Fibroblast of villous mesenchyme (primary cell): ENCODE measurements around the gene ADRA1B. TPM values are rescaled to one million over a fixed set of nuclear protein-coding genes. Genes with fewer than 3 reads are reported as not detected.
A peak's percentile ranks its signal among the peaks of the same experiment; 100 is the strongest.
"Not testable (repeated sequence)": the region's sequence is repeated elsewhere in the genome, so short reads cannot be mapped to it uniquely, and the experiment has no call there.

Source experiments
- DNase-seq: peaks from one replicate; pipeline ENCODE4 v3.0.0-alpha.2; 2010; ENCODE audit warnings: low read depth
- H3K4me3 ChIP-seq: 2 replicates; pipeline ENCODE4 v1.5.1; 2011; ENCODE audit warnings: low read depth, mild to moderate bottlenecking, low read length
- total RNA-seq: library from RNA; depleted of rRNA; stranded (reverse); fragments of >200 nt; gene quantifications from 2 replicates; pipeline ENCODE4 v1.2.3, GENCODE V29; 2012
- TF ChIP-seq, protein P1 (sequence below): IDR thresholded peaks from 2 replicates; pipeline ENCODE4 v1.5.1; 2012; ENCODE audit warnings: low read depth, mild to moderate bottlenecking, low read length; ENCODE audit not compliant: insufficient read depth

The ADRA1B gene
- total RNA-seq, 1 donor: 0.43 TPM

DNA sequence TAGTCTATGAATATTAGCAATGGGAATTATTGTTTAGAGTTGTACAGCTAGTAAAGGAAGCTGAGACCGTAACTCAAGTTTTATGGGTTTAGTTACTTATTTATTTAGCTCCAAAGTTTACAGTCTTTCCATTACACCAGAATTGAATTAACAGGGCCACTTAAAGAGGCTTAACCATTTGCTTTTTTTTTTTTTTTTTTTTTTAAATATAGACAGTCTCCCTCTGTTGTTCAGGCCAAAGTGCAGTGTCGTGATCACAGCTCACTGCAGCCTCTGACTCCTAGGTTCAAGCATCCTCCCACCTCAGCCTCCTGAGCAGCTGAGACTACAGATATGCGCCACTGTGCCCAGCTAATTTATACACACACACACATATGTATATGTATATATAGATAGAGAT lies 91.2 kb downstream of the ADRA1B start:
- DNase-seq: no peak
- no peak overlapping the region for H3K4me3 ChIP-seq
- TF ChIP-seq, protein P1, sequence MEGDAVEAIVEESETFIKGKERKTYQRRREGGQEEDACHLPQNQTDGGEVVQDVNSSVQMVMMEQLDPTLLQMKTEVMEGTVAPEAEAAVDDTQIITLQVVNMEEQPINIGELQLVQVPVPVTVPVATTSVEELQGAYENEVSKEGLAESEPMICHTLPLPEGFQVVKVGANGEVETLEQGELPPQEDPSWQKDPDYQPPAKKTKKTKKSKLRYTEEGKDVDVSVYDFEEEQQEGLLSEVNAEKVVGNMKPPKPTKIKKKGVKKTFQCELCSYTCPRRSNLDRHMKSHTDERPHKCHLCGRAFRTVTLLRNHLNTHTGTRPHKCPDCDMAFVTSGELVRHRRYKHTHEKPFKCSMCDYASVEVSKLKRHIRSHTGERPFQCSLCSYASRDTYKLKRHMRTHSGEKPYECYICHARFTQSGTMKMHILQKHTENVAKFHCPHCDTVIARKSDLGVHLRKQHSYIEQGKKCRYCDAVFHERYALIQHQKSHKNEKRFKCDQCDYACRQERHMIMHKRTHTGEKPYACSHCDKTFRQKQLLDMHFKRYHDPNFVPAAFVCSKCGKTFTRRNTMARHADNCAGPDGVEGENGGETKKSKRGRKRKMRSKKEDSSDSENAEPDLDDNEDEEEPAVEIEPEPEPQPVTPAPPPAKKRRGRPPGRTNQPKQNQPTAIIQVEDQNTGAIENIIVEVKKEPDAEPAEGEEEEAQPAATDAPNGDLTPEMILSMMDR: no peak

DNA sequence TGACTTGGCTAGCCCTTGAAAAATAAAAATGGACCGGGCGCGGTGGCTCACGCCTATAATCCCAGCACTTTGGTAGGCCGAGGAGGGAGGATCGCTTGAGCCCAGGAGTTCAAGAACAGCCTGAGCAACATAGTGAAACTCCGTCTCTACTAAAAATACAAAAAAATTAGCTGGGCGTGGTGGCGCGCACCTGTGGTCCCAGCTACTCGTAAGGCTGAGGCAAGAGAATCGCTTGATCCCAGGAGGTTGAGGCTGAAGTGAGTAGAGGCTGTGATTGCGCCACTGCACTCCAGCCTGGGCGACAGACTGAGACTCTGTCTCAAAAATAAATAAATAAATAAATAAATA lies 92.2 kb downstream of the ADRA1B start:
- peak overlapping the region; percentile 86 for H3K4me3 ChIP-seq
- not testable (repeated sequence) for DNase-seq

DNA sequence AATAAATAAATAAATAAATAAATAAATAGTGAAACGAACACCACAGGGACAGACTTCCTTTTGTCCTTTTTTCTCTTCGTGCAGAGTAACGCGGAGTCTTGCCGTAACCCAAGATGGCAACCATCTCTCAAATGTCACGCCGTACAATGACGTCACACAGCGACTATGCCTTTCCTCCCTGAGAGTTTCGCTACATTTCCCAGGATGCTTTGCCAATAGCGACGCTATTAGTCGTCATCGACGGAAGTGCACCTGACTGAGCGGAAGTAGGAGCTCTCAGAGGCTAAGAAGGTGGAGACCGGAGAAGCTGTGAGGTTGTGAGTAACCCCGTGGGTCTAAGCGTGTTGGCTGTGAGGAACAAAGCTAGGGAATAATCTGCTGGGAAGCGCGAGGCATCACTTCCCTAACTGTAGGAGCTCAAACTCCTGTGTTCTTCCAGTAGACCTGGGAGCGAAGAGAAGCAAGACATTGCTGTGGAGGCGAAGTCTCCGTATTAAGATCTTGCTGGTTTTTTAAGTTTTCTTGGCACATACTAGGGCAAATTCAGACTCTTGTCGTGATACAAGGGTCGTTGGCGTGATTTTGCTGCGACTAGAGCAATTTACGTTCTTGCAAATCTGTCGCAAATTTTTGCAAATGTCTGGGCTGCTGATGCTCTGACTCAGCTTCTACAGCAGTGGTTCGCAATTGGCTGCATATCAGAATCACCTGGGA lies 92.8 kb downstream of the ADRA1B start, which contains the start of gene TTC1:
Gene TTC1 (plus strand): TSS at position 263 of the 714 bp plus-strand sequence. CDS start 1,390 bp downstream, outside the sequence.
- DNase-seq: peak; percentile 100
- TF ChIP-seq, protein P1: no peak
- H3K4me3 ChIP-seq: peak within 1 kb of the TSS; percentile 86

DNA sequence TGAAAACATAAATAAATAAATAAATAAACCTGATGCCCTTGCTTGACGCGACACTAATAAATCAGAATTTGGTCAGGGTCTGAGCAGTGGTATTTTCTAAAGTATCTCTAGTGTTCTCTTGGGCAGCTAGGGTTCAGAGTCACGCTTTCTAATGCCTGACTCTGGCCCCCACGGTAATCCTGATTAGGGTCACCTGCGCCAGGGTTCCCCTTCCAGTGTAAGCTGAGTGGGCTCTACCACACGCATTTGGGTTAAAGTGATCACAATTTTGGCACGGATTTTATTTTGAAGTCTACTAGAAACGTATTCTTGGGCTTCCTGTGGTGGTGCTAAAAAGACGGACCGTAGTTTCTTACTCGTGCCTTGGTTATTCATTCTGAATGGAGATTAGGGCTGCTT lies 93.3 kb downstream of the ADRA1B start:
- TF ChIP-seq, protein P1: no peak
- H3K4me3 ChIP-seq: peak overlapping the region; percentile 86
- DNase-seq: no peak

DNA sequence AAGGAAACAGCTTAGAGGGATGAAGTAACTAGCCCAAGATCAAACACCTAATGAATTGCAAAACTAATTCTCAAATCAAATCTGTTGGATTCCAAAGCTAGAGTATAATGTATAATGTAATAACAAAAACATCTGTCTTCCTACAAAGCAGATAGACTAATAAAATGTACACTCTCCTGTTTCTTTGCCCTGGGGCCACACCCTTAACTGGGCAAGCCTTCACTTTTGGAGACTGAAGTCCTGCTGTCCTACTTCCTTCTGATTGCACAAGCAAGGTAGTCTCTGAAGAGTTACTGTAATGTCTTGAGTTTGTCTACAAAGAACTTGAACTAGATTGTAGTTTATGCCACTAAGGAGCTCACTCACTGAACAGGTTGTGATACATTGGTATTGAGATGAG lies 95.2 kb downstream of the ADRA1B start:
- H3K4me3 ChIP-seq: no peak overlapping the region
- TF ChIP-seq, protein P1: no peak
- no peak for DNase-seq

DNA sequence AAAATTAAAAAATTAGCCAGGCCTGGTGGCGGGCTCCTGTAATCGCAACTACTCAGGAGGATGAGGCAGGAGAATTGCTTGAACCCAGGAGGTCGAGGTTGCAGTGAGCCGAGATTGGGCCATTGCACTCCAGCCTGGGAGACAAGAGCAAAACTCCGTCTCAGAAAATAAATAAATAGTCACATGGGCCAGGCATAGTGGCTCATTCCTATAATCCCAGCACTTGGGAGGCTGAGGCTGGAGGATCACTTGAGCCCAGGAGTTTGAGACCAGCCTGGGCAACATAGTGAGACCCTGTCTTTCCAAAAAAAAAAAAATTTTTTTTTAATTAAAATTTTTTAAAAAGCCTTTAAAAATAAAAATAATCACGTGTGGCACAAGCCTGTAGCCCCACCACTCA lies 97.9 kb downstream of the ADRA1B start:
- H3K4me3 ChIP-seq, DNase-seq: not testable (repeated sequence)

DNA sequence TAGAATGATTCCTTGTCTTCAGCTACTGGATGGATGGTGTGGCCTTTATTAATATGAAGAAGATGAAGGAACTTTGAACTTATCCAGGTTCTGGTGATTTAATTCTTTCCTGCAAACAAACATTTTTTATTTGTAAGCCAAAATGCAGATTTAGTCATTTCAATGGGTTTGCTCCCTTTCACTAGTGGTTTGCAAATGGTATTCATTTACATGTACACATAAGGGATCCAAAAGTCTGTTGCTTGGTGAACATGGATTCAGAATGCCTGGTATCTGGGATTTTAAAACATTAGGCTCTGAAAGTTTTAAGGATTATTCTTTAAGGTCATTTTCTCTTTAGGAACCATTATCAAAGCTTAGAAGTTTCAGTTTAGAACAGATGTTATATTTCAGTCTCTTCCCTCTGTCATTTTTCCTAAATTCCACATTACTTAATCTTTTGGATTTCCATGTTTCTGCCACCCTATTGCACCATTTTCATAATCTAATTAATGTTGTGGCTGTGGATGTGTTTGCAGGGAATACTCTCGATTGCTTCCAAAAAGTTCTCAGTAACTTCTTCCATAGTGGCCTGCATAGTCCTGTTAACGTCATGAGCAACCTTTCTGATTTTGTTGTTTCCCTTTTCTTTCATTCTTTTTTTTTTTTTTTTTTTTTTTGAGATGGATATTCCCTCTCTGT lies 102.8 kb downstream of the ADRA1B start:
- no peak overlapping the region for H3K4me3 ChIP-seq
- TF ChIP-seq, protein P1: no peak
- peak; percentile 18 for DNase-seq
